LoVo (cell line): ENCODE results near the gene WDR64.

Experiments used
- DNase-seq: peaks from one replicate; pipeline ENCODE4 v3.0.0-alpha.2; 2016; ENCODE audit warnings: low spot score

Gene WDR64

DNA sequence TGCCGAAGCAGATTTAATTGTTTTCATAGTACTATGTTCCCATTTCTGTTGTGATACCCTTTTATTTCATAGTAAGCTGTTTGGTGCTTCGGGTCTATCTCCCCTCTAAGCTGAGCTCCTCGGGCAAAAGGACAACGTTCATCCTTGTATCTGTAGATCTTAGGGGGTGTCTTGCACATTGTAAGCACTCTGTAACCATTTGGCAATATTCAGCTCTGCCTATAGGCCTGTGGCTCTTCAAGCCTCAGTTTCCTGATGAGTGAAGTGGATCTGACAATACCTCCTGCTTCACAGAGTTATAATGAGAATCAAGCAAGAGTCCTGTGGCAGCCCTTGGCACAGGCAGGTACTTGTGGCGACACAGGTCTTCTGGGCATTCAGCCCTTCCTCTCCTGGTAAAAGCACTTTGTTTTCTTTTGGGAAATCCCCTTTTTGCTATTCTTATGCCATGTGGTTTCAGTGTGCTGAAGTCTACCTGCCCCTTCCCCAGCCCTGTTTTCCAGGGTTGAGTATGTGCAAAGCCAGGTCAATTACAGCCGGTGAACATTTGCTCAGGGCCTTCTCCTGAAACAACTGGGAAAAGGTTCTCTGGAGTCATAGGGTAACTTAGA lies 187.4 kb downstream of the WDR64 start:
- no peak for DNase-seq

- no peak for DNase-seq
Measured at GRCh38 chr1:241840164-241840563, 188.1 kb downstream of the WDR64 start.

GRCh38 chr1:241841691-241842090 lies 189.6 kb downstream of the WDR64 start:
- DNase-seq: no peak

GRCh38 chr1:241842565-241842964 lies 190.5 kb downstream of the WDR64 start:
- DNase-seq: no peak

- no peak for DNase-seq
Measured at GRCh38 chr1:241844593-241844992, 192.5 kb downstream of the WDR64 start.

GRCh38 chr1:241846375-241846774 lies 194.3 kb downstream of the WDR64 start:
- no peak for DNase-seq

DNA sequence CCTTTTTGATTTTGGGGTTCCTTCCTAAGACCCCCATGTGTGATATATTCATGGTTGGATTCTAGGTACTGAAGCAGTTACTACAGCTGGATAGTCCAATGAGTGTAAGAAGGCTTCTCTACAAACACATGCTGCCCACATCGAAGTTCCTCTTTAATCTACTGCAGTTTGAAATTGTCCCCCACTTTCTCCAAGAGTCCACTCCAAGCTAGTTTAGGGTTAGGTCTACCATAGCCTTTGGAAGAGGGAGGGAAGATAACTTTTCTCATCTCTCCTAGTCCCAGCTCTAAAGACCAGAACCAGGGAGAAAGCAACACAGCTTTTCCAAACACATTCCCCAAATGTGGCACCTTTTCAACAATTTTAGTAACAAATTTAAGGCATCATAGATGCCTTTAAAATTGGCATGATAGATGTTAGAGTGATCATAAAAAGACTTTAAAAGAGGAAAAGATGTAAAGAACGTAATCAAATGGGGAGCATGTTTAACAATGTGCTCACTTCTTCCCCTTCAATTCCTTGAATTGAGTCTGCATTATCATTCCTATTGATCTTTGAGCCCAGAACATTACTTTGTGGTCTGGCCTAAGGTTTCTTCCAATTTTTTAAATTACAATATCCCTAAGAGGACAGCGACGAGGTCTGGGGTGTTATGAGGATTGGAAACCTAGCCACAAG lies 194.9 kb downstream of the WDR64 start:
- DNase-seq: no peak

DNA sequence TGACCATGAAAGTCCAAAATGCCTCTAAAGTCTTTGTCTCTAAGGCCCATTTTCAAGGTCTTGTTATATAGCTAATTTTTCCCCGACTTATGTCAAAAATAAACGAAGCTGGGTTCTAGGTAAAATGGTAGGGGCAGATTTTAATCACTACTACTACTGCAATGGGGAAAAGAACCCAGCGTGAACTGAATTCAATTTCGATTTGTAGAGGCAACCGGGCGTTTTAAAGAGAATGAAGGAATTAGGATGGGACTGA lies 195.4 kb downstream of the WDR64 start:
- no peak for DNase-seq

DNA sequence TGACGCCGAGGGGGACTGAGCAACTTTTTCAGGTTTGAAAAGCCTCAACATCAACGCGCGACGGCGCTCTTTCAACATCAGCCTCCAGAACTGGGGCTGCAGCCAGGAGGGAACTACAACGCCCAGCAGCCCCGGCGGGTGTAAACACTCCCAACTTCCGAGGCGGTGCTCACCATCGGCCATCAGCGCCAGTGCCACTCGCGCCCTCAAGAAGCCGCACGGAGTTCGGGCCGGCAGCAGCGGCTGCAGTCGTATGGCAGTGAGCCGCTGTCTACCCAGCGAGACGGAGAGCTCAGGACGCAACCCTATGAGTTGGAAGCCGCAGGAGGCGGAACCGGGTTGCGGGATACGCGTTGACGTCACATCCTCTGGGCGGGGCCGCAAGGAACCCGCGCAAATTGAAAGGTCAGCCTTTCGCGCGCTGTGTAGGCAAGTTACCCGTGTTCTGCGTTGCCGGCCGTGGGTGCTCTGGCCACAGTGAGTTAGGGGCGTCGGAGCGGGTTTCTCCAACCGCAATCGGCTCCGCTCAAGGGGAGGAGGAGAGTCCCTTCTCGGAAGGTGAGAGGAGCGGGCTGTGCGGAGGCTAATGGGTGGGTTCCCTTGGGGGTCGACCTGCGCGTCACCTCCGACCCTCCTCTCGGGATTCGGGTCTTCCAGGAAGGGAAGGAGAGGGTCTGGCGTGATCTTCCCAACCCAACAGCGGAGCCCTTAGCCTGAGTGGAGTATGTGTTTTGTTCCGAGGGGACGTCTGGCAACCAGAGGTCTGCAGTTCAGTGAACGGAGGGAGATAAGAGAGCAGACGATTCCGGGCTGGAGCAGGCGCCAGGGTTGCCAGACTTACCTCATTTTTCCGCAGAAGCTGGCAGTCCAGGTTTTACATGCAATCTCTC lies 196.0 kb downstream of the WDR64 start, which contains the start of gene EXO1:
Gene EXO1, plus strand, starts transcription at position 409 of the 890 bp plus-strand sequence. CDS start 2,222 bp downstream, outside the sequence.
- peak; percentile 87 for DNase-seq

GRCh38 chr1:241848686-241849344 lies 196.7 kb downstream of the WDR64 start:
- DNase-seq: no peak

GRCh38 chr1:241849345-241849695 lies 197.2 kb downstream of the WDR64 start:
- no peak for DNase-seq
